ENCODE results near the gene NT5M. TPM values are rescaled to one million over a fixed set of nuclear protein-coding genes. Genes with fewer than 3 reads are reported as not detected.

Gene NT5M
- total and polyA plus RNA-seq, 9 of the 15 experiments (the other 6 are each of a cell fraction or from before 2014, with no cell fraction given), result 0.24 to 10.1 (median 3.4) TPM

DNA sequence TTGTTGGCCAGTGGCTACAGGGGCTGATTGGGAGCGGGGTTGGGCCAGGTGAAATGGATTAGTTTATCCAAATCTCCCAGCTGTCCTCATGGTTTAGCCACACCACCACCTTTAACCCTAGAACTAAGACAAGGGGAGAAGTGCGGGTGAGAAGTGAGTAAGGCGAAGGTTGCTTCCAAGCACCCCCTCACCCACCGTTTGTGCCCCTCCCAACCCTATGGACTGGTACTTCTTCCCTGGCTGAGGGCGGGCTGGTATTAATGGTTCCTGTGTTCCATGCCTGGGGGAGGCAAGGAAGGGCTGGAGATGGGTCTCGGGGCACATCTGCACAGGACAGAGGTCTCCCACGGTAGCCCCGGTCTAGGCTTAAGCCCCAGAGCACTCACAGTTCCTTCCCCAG, 25.1 kb downstream of the NT5M start:
- WGBS (ENCODE audit: insufficient coverage, low coverage, missing lambda C conversion rate), result 58% methylated on average over 5 of the region's 8 CpGs
- ChIA-PET CTCF (ENCODE audit: low intra/inter-chr PET ratio) (no interaction called here), POLR2A (no interaction called here)
- in situ Hi-C loops (cut with MboI), result no loop called here
- H3K9me1 ChIP-seq (ENCODE audit: control insufficient read depth, insufficient read depth, low read length), result no peaks in the 10 kb centered on the region
- H3K4me2 ChIP-seq (ENCODE audit: insufficient read depth, low read length), result no peak overlapping the region
- intact Hi-C loops (cut with micrococcal nuclease), result no loop called here
- 0 out of 3 replicates have a peak, but pooled peaks cover 1% of the 10 kb centered on the region for H3K36me3 ChIP-seq (ENCODE audit: control insufficient read depth, insufficient read depth, low read length)
- H3K9me3 ChIP-seq (replicated peaks; ENCODE audit: control insufficient read depth, insufficient read depth, low read depth, low read length), result no peaks in the 10 kb centered on the region
- H3K27ac ChIP-seq (ENCODE audit: extremely low read depth, low read depth, low read length), result no peak overlapping the region
- H2AFZ ChIP-seq (ENCODE audit: low read depth, low read length), result no peak overlapping the region
- no peak overlapping the region for H3K9ac ChIP-seq (ENCODE audit: insufficient read depth in 1 of 2, low read depth in 2 of 2, low read length in 2 of 2)
- DNase-seq (ENCODE audit: extremely low read depth in 1 of 4, low spot score in 3 of 4) (no peak), FAIRE-seq (no peak), ATAC-seq (no peak)
- BruUV-seq (replicated peaks), result no TSS peak
- H4K20me1 ChIP-seq (replicated peaks; ENCODE audit: control insufficient read depth, insufficient read depth, low read length), result no peaks in the 10 kb centered on the region
- H3K4me1 ChIP-seq (replicated peaks in 1 of 2; ENCODE audit: control insufficient read depth in 2 of 2, insufficient read depth in 2 of 2, low read length in 2 of 2), result no peaks in the 10 kb centered on the region; a peak in 1 of 5 replicates
- H3K79me2 ChIP-seq (ENCODE audit: control insufficient read depth, insufficient read depth, low read length), result no peaks in the 10 kb centered on the region
- H3K4me3 ChIP-seq, result no peak overlapping the region
- TF ChIP-seq NCOR1 (IDR thresholded peaks at IDR 0.05), result no peak
- TF ChIP-seq, protein P1, sequence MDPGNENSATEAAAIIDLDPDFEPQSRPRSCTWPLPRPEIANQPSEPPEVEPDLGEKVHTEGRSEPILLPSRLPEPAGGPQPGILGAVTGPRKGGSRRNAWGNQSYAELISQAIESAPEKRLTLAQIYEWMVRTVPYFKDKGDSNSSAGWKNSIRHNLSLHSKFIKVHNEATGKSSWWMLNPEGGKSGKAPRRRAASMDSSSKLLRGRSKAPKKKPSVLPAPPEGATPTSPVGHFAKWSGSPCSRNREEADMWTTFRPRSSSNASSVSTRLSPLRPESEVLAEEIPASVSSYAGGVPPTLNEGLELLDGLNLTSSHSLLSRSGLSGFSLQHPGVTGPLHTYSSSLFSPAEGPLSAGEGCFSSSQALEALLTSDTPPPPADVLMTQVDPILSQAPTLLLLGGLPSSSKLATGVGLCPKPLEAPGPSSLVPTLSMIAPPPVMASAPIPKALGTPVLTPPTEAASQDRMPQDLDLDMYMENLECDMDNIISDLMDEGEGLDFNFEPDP (CRISPR knock-in tag; IDR thresholded peaks at IDR 0.05), result no peak
- no peak for TF ChIP-seq PHF20 (IDR thresholded peaks at IDR 0.05; ENCODE audit: partially characterized antibody)
- TF ChIP-seq, protein P2, sequence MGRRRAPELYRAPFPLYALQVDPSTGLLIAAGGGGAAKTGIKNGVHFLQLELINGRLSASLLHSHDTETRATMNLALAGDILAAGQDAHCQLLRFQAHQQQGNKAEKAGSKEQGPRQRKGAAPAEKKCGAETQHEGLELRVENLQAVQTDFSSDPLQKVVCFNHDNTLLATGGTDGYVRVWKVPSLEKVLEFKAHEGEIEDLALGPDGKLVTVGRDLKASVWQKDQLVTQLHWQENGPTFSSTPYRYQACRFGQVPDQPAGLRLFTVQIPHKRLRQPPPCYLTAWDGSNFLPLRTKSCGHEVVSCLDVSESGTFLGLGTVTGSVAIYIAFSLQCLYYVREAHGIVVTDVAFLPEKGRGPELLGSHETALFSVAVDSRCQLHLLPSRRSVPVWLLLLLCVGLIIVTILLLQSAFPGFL (CRISPR knock-in tag; IDR thresholded peaks at IDR 0.05), result no peak
- TF ChIP-seq MIER1 (IDR thresholded peaks at IDR 0.05; ENCODE audit: low read depth), result no peak
- no peak for TF ChIP-seq ZNF316 (IDR thresholded peaks at IDR 0.05)
- no peak for TF ChIP-seq LARP7 (IDR thresholded peaks at IDR 0.05)
- TF ChIP-seq ZC3H8 (IDR thresholded peaks at IDR 0.05), result no peak
- TF ChIP-seq ZNF766 (CRISPR knock-in tag; conservative IDR thresholded peaks at IDR 0.05), result no peak
- no peak for TF ChIP-seq ZNF75A (CRISPR knock-in tag; IDR thresholded peaks at IDR 0.05)
- no peak for TF ChIP-seq KLF1 (tag; IDR thresholded peaks at IDR 0.05)
- TF ChIP-seq RHOXF2B (CRISPR knock-in tag; conservative IDR thresholded peaks at IDR 0.05), result no peak
- TF ChIP-seq ZKSCAN8 (CRISPR knock-in tag; IDR thresholded peaks at IDR 0.05), result no peak
- TF ChIP-seq ZNF212 (CRISPR knock-in tag; IDR thresholded peaks at IDR 0.05), result no peak
- no peak for TF ChIP-seq NFRKB (IDR thresholded peaks at IDR 0.05; ENCODE audit: low read depth)
- TF ChIP-seq ADNP (tag; IDR thresholded peaks at IDR 0.05), result no peak
- TF ChIP-seq ZNF274 (IDR thresholded peaks at IDR 0.05; ENCODE audit: borderline replicate concordance, low read depth, low read length), result no peak
- no peak for TF ChIP-seq TBP (optimal IDR thresholded peaks at IDR 0.05; ENCODE audit: low read depth, low read length)
- TF ChIP-seq, protein P3, sequence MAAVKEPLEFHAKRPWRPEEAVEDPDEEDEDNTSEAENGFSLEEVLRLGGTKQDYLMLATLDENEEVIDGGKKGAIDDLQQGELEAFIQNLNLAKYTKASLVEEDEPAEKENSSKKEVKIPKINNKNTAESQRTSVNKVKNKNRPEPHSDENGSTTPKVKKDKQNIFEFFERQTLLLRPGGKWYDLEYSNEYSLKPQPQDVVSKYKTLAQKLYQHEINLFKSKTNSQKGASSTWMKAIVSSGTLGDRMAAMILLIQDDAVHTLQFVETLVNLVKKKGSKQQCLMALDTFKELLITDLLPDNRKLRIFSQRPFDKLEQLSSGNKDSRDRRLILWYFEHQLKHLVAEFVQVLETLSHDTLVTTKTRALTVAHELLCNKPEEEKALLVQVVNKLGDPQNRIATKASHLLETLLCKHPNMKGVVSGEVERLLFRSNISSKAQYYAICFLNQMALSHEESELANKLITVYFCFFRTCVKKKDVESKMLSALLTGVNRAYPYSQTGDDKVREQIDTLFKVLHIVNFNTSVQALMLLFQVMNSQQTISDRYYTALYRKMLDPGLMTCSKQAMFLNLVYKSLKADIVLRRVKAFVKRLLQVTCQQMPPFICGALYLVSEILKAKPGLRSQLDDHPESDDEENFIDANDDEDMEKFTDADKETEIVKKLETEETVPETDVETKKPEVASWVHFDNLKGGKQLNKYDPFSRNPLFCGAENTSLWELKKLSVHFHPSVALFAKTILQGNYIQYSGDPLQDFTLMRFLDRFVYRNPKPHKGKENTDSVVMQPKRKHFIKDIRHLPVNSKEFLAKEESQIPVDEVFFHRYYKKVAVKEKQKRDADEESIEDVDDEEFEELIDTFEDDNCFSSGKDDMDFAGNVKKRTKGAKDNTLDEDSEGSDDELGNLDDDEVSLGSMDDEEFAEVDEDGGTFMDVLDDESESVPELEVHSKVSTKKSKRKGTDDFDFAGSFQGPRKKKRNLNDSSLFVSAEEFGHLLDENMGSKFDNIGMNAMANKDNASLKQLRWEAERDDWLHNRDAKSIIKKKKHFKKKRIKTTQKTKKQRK (IDR thresholded peaks at IDR 0.05; ENCODE audit: borderline replicate concordance, low read depth, low read length), result no peak
- no peaks in the 10 kb centered on the region for H3K27me3 ChIP-seq (ENCODE audit: control insufficient read depth in 2 of 2, insufficient read depth in 2 of 2, low read length in 2 of 2)

Measured in K562 (cell line).